ENCODE data around the gene S100A16.
"Not testable (repeated sequence)": the region's sequence is repeated elsewhere in the genome, so short reads cannot be mapped to it uniquely, and the experiment has no call there.

Gene S100A16

GRCh38 chr1:153566414-153567371 is 46.2 kb downstream of the S100A16 start:
- H3K9ac ChIP-seq (ENCODE audit: low read depth, low read length) = peak overlapping the region; percentile 75; the same call in 1 of the 2 replicates
- no peak overlapping the region for H3K27ac ChIP-seq (ENCODE audit: low read length)
- no peaks in the 10 kb centered on the region for H3K36me3 ChIP-seq (ENCODE audit: insufficient read depth, low read depth, low read length)
- H3K9me3 ChIP-seq (ENCODE audit: insufficient read depth, low read depth, low read length) = no peaks in the 10 kb centered on the region
- H3K4me3 ChIP-seq (ENCODE audit: low read length) = peak overlapping the region; percentile 31; the same call in 1 of the 2 replicates
- H3K4me1 ChIP-seq (ENCODE audit: insufficient read depth, low read length) = peaks cover 24% of the 10 kb centered on the region
- no peaks in the 10 kb centered on the region for H3K27me3 ChIP-seq (ENCODE audit: insufficient read depth, low read length)

- Histone ChIP-seq H3K9me3 (ENCODE audit: insufficient read depth, low read depth, low read length) (no peaks in the 10 kb centered on the region), H3K9ac (ENCODE audit: low read depth, low read length) (peak within 1 kb of the TSS; percentile 75; the same call in 1 of the 2 replicates), H3K36me3 (ENCODE audit: insufficient read depth, low read depth, low read length) (no peaks in the 10 kb centered on the region), H3K4me1 (ENCODE audit: insufficient read depth, low read length) (peaks cover 24% of the 10 kb centered on the region), H3K27me3 (ENCODE audit: insufficient read depth, low read length) (no peaks in the 10 kb centered on the region), H3K27ac (ENCODE audit: low read length) (no peak within 1 kb of the TSS), H3K4me3 (ENCODE audit: low read length) (peak within 1 kb of the TSS; percentile 31; the same call in 1 of the 2 replicates)
Measured at GRCh38 chr1:153565529-153566374, 47.2 kb downstream of the S100A16 start, which contains the start of gene S100A2. Gene S100A2 (minus strand): TSS chr1:153565844. CDS start chr1:153563877, 1,967 bp downstream.

DNA sequence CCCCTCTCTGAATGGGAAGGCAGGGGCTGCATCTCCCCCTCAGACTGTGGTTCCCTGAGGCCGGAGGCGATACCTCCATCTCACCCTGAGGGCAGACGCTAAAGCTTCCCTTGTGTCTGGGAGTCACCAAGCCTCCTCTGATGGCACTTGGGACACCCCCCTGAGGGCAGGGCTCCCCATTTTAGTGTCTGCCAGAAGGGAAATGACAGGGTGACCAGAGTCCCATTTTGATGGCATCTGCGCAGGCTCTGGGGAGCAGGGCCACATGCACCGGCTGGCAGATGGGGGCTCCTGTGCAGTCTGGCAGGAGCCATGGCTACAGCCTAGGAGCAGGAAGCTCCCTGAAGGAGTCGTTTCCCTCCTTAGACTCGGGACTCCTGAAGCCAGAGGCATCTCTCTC is 48.9 kb downstream of the S100A16 start:
- Histone ChIP-seq H3K9me3 (ENCODE audit: insufficient read depth, low read depth, low read length) (no peaks in the 10 kb centered on the region), H3K36me3 (ENCODE audit: insufficient read depth, low read depth, low read length) (no peaks in the 10 kb centered on the region), H3K4me1 (ENCODE audit: insufficient read depth, low read length) (peaks cover 24% of the 10 kb centered on the region), H3K9ac (ENCODE audit: low read depth, low read length) (no peak overlapping the region), H3K27me3 (ENCODE audit: insufficient read depth, low read length) (no peaks in the 10 kb centered on the region), H3K27ac (ENCODE audit: low read length) (no peak overlapping the region), H3K4me3 (ENCODE audit: low read length) (no peak overlapping the region)

- Histone ChIP-seq H3K27ac (ENCODE audit: low read length) (no peak overlapping the region), H3K9me3 (ENCODE audit: insufficient read depth, low read depth, low read length) (no peaks in the 10 kb centered on the region)
Measured at GRCh38 chr1:153563483-153563901, 49.4 kb downstream of the S100A16 start.

GRCh38 chr1:153562021-153562420 is 50.9 kb downstream of the S100A16 start:
- not testable (repeated sequence) for H3K27ac ChIP-seq (ENCODE audit: low read length); H3K36me3 ChIP-seq (ENCODE audit: insufficient read depth, low read depth, low read length); H3K9me3 ChIP-seq (ENCODE audit: insufficient read depth, low read depth, low read length); H3K9ac ChIP-seq (ENCODE audit: low read depth, low read length); H3K27me3 ChIP-seq (ENCODE audit: insufficient read depth, low read length); H3K4me3 ChIP-seq (ENCODE audit: low read length)
- H3K4me1 ChIP-seq (ENCODE audit: insufficient read depth, low read length) = peaks cover 12% of the 10 kb centered on the region

More at GRCh38 chr1:153563483-153563901, 49.4 kb downstream of the S100A16 start:
- Histone ChIP-seq H3K4me1 (ENCODE audit: insufficient read depth, low read length) (peaks cover 24% of the 10 kb centered on the region), H3K4me3 (ENCODE audit: low read length) (no peak overlapping the region), H3K27me3 (ENCODE audit: insufficient read depth, low read length) (no peaks in the 10 kb centered on the region), H3K9ac (ENCODE audit: low read depth, low read length) (no peak overlapping the region), H3K36me3 (ENCODE audit: insufficient read depth, low read depth, low read length) (no peaks in the 10 kb centered on the region)

- Histone ChIP-seq H3K27me3 (ENCODE audit: insufficient read depth, low read length) (no peaks in the 10 kb centered on the region), H3K4me1 (ENCODE audit: insufficient read depth, low read length) (peaks cover 7% of the 10 kb centered on the region), H3K9ac (ENCODE audit: low read depth, low read length) (no peak overlapping the region), H3K4me3 (ENCODE audit: low read length) (no peak overlapping the region), H3K36me3 (ENCODE audit: insufficient read depth, low read depth, low read length) (no peaks in the 10 kb centered on the region), H3K9me3 (ENCODE audit: insufficient read depth, low read depth, low read length) (no peaks in the 10 kb centered on the region), H3K27ac (ENCODE audit: low read length) (no peak overlapping the region)
Measured at GRCh38 chr1:153561466-153561985, 51.4 kb downstream of the S100A16 start.

- Histone ChIP-seq H3K9me3 (ENCODE audit: insufficient read depth, low read depth, low read length) (no peaks in the 10 kb centered on the region), H3K36me3 (ENCODE audit: insufficient read depth, low read depth, low read length) (no peaks in the 10 kb centered on the region), H3K4me1 (ENCODE audit: insufficient read depth, low read length) (peaks cover 6% of the 10 kb centered on the region; the same call in 1 of the 2 replicates), H3K9ac (ENCODE audit: low read depth, low read length) (no peak overlapping the region), H3K27ac (ENCODE audit: low read length) (no peak overlapping the region), H3K4me3 (ENCODE audit: low read length) (no peak overlapping the region), H3K27me3 (ENCODE audit: insufficient read depth, low read length) (no peaks in the 10 kb centered on the region)
Measured at GRCh38 chr1:153560771-153561465, 52.0 kb downstream of the S100A16 start.

DNA sequence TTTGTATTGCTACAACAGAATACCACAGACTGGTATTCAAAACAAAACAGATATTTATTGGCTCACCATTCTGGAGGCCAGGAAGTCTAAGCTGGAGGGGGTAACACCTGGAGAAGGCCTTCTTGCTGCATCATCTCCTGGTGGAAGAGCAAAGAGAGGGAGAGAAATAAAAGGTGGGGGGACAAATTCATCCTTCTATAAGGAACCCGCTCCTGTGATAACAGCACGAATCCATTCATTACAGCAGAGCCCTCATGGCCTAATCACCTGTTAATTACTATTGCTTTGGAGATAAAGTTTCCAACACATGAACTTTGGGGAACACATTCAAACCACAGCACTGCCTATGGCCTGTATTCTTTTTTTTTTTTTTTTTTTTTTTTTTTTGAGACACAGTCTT is 52.7 kb downstream of the S100A16 start:
- Histone ChIP-seq H3K27me3 (ENCODE audit: insufficient read depth, low read length) (no peaks in the 10 kb centered on the region), H3K9ac (ENCODE audit: low read depth, low read length) (no peak overlapping the region), H3K27ac (ENCODE audit: low read length) (no peak overlapping the region), H3K9me3 (ENCODE audit: insufficient read depth, low read depth, low read length) (no peaks in the 10 kb centered on the region), H3K36me3 (ENCODE audit: insufficient read depth, low read depth, low read length) (no peaks in the 10 kb centered on the region), H3K4me1 (ENCODE audit: insufficient read depth, low read length) (no peaks in the 10 kb centered on the region), H3K4me3 (ENCODE audit: low read length) (no peak overlapping the region)

- no peak overlapping the region for H3K9ac ChIP-seq (ENCODE audit: low read depth, low read length)
- H3K4me1 ChIP-seq (ENCODE audit: insufficient read depth, low read length) = no peaks in the 10 kb centered on the region
- no peaks in the 10 kb centered on the region for H3K36me3 ChIP-seq (ENCODE audit: insufficient read depth, low read depth, low read length)
- no peaks in the 10 kb centered on the region for H3K9me3 ChIP-seq (ENCODE audit: insufficient read depth, low read depth, low read length)
- H3K27me3 ChIP-seq (ENCODE audit: insufficient read depth, low read length) = no peaks in the 10 kb centered on the region
- no peak overlapping the region for H3K27ac ChIP-seq (ENCODE audit: low read length)
- no peak overlapping the region for H3K4me3 ChIP-seq (ENCODE audit: low read length)
Measured at GRCh38 chr1:153557877-153558276, 55.1 kb downstream of the S100A16 start.
